ACC112 (cell line): Measurements from ENCODE around the gene FAM83E.

Experiments used
- H2AFZ ChIP-seq: fragments of 200-600 bp; sonication (generic); one replicate; pipeline ENCODE4 v1.6.0; 2017; ENCODE audit warnings: antibody characterized with exemption, low read length; ENCODE audit not compliant: unreplicated experiment
- H3K27ac ChIP-seq: fragments of 200-600 bp; sonication (generic); 2 replicates; pipeline ENCODE4 v1.5.1; 2014; ENCODE audit warnings: low read depth, mild to moderate bottlenecking, antibody characterized with exemption, low read length, moderate library complexity
- H3K27me3 ChIP-seq: fragments of 200-600 bp; sonication (generic); 2 replicates; pipeline ENCODE4 v1.6.1; 2014; ENCODE audit warnings: mild to moderate bottlenecking, antibody characterized with exemption, low read length, moderate library complexity, mixed read lengths; ENCODE audit not compliant: insufficient read depth
- H3K36me3 ChIP-seq: fragments of 200-600 bp; sonication (generic); 2 replicates; pipeline ENCODE4 v1.6.1; 2016; ENCODE audit warnings: mild to moderate bottlenecking, antibody characterized with exemption, low read length, moderate library complexity, mixed read lengths; ENCODE audit not compliant: insufficient read depth
- H3K4me1 ChIP-seq: fragments of 200-600 bp; sonication (generic); one replicate; pipeline ENCODE4 v1.6.1; 2016; ENCODE audit warnings: low read length, mixed read lengths; ENCODE audit not compliant: insufficient read depth, unreplicated experiment, control insufficient read depth
- H3K4me3 ChIP-seq: fragments of 200-600 bp; sonication (generic); 2 replicates; pipeline ENCODE4 v1.5.1; 2014; ENCODE audit warnings: mild to moderate bottlenecking, low read depth, low read length
- H3K79me2 ChIP-seq: fragments of 200-600 bp; sonication (generic); one replicate; pipeline ENCODE4 v1.6.0; 2016; ENCODE audit warnings: low read length; ENCODE audit not compliant: control insufficient read depth, unreplicated experiment, insufficient read depth

FAM83E gene

DNA sequence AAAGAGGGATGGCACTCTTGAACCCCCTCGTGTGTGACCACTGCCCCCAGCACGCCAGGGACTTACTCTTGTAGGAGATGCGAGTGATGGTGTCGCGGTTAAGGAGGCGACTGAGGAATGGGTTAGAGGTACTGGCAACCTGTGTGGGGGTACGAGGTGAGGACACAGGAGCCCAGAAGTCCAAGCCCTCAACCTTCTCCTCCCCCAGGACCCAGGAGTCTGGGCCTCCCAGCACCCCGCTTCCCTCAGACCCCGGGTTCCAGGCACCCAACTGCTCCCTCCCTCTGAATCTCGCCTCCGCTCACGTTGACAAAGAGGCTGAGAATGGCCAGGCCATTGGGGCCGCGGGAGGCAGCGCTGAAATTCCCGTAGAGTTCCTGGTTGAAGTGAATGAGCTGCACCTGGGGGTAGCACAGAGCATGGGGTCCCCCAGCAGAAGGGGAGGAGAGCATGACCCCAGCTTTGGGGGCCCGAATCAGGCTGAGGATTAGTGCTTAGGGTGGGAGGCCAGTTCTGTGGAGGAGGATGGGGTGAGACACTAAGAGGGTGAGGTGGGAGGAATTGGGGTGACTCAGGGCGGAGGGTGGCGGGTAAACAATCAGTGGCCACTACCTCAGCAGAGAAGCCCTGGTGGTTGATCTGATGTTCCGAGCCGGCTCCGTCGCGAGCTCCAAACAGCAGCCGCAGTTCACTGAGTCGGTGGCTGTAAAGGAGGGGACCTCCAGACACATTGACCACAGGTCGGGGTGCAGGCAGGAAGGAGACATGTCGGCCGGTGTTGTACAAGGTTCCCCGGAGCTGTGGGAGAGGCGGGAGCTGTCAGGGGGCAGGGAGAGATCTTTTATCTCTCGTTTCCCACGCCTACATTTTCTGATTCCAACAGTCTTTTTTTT lies 24.9 kb upstream of the FAM83E start:
- Histone ChIP-seq H2AFZ (no peak overlapping the region), H3K27ac (no peak overlapping the region), H3K27me3 (no peaks in the 10 kb centered on the region; the same call in 1 of the 2 replicates), H3K4me3 (no peak overlapping the region), H3K79me2 (no peaks in the 10 kb centered on the region), H3K36me3 (no peaks in the 10 kb centered on the region), H3K4me1 (peaks cover 4% of the 10 kb centered on the region)

- Histone ChIP-seq H3K4me1 (peaks cover 11% of the 10 kb centered on the region), H3K79me2 (no peaks in the 10 kb centered on the region), H2AFZ (no peak overlapping the region), H3K4me3 (peak overlapping the region; percentile 66), H3K27me3 (no peaks in the 10 kb centered on the region; the same call in 1 of the 2 replicates), H3K27ac (no peak overlapping the region), H3K36me3 (no peaks in the 10 kb centered on the region)
These were observed 24.0 kb upstream of the FAM83E start for GRCh38 chr19:48638831-48639381.

DNA sequence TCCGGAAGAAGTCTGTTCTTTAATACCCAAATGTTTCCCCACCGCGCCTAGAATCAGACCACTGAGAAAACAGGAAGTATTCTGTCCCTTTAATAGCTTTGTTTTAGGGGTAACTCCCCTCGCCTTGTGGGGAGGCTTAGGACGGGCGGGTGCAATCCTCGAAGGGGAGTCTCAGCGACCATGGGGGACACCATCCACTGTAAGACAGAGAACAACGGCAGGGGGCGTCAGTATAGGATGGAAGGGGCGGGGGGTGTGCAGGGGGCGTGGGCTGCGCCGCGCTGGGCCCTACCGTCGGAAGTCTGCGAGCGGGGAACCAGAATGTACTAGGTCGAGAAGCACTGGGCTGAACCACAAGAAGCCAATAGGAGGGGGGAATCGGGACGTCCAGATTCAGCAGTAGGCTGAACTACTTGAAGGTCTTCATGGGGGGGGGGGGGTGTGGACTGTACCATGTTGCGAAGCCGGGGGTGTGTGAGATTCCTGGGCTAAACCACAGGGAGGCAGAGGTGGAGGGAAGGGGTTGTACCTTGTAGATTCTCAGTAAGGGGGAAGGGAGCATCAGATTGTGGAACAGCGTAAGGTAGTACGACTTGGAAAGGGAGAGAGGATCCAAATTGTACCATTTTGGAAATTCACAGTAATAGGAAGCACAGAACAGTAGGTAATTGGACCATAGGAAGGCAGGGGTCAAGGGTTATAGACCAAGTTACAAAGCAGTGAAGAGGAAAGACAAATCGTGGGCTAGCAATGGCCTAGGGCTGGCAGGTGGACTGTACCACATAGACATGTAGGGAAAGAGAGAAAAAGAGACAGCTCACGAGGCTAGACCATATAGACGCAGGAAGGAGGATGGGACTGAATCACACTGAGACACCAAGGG lies 23.3 kb upstream of the FAM83E start:
- Histone ChIP-seq H3K4me1 (peaks cover 18% of the 10 kb centered on the region), H2AFZ (peak overlapping the region; percentile 84), H3K79me2 (no peaks in the 10 kb centered on the region), H3K27ac (peak overlapping the region; percentile 73), H3K36me3 (no peaks in the 10 kb centered on the region), H3K4me3 (peak overlapping the region; percentile 81), H3K27me3 (no peaks in the 10 kb centered on the region; the same call in 1 of the 2 replicates)

DNA sequence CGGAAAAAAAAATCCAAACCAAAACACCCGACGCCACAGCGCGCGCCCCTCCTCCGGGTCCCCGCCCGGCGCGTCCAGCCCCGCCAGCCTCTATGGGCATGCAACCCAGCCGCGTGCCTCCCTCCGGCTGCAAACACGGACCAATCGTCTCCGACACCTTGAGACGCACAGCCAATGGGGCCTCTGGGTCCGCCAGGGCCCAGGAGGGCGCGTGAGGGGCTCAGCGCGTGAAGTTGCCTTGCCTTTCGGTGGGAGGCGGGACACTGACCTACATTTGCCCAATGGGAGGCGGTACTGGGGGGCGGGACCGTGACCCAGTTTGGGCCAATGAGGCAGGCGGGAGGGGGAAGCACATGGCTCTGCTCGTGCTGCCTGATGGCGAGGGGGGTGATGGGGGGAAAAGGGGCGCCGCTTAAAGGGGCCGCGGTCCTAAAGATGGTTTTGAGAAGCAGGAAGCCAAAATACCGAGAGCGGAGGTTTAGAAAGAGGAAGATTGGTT lies 22.6 kb upstream of the FAM83E start:
- Histone ChIP-seq H2AFZ (peak overlapping the region; percentile 84), H3K27ac (peak overlapping the region; percentile 73), H3K79me2 (no peaks in the 10 kb centered on the region), H3K27me3 (no peaks in the 10 kb centered on the region; the same call in 1 of the 2 replicates), H3K36me3 (no peaks in the 10 kb centered on the region), H3K4me3 (peak overlapping the region; percentile 81), H3K4me1 (peaks cover 23% of the 10 kb centered on the region)

GRCh38 chr19:48636859-48637448 lies 22.1 kb upstream of the FAM83E start, which contains the start of gene DBP:
TSS of gene DBP (minus strand) at chr19:48637379. CDS start at chr19:48636994, 385 bp downstream.
- Histone ChIP-seq H3K4me1 (peaks cover 25% of the 10 kb centered on the region), H3K36me3 (no peaks in the 10 kb centered on the region), H3K27ac (peak within 1 kb of the TSS; percentile 73), H2AFZ (peak within 1 kb of the TSS; percentile 84), H3K27me3 (no peaks in the 10 kb centered on the region; the same call in 1 of the 2 replicates), H3K79me2 (no peaks in the 10 kb centered on the region), H3K4me3 (peak within 1 kb of the TSS; percentile 81)

DNA sequence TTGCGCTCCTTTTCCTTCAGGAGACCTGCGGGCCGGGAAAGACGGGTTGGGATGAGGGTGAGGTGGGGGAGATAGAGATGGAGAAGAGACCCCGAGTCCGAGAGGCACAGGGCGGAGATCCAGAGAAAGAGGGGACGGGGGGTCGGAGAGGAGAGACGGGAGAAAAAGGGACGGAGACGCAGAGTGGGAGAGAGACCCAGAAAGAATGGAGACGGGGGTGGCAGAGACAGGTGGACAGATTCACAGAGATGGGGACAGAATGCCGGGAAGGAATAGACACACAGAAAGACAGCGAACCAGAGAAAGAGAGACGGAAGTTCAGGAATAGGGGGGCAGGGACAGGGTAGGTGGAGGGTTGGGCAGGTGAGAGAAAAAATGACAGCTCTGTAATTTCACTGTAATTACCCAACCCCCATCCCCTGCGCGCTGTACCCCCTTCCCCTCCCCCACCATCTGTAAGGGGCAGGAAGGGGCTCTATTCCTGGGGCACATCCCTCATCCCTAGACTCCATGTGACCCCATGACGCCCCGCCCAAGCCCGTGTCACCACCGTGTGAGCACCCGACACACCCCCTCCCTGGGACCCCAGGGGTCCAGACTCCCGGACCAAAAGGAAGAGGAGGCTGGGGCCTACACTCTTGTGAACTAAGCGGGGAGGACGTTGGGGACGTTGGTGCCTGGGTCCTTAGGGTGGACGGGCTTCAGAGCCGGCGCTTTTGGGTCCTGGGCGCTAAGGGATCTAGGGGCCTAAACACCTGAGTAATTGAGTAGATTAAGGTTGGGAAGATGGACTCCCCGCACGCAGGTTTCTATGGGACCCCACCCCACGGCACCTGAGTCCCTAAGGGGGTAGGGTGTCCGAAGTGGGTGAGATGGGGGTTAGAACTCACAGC lies 21.3 kb upstream of the FAM83E start:
- no peak overlapping the region for H3K27ac ChIP-seq

GRCh38 chr19:48635263-48635965 lies 20.5 kb upstream of the FAM83E start:
- Histone ChIP-seq H3K27me3 (no peaks in the 10 kb centered on the region; the same call in 1 of the 2 replicates), H2AFZ (peak overlapping the region; percentile 14), H3K27ac (peak overlapping the region; percentile 65), H3K4me1 (peaks cover 25% of the 10 kb centered on the region), H3K79me2 (no peaks in the 10 kb centered on the region), H3K4me3 (peak overlapping the region; percentile 76), H3K36me3 (no peaks in the 10 kb centered on the region)

More for the DNA sequence above, 21.3 kb upstream of the FAM83E start:
- Histone ChIP-seq H3K36me3 (no peaks in the 10 kb centered on the region), H3K79me2 (no peaks in the 10 kb centered on the region), H3K4me1 (peaks cover 25% of the 10 kb centered on the region), H2AFZ (no peak overlapping the region), H3K4me3 (peak overlapping the region; percentile 81), H3K27me3 (no peaks in the 10 kb centered on the region; the same call in 1 of the 2 replicates)

- H3K4me1 ChIP-seq, result peaks cover 25% of the 10 kb centered on the region
- no peaks in the 10 kb centered on the region; the same call in 1 of the 2 replicates for H3K27me3 ChIP-seq
- H3K79me2 ChIP-seq, result no peaks in the 10 kb centered on the region
- H3K27ac ChIP-seq, result peak overlapping the region; percentile 71
- H3K4me3 ChIP-seq, result peak overlapping the region; percentile 76
- H2AFZ ChIP-seq, result peak overlapping the region; percentile 85
- H3K36me3 ChIP-seq, result no peaks in the 10 kb centered on the region
These were observed 19.8 kb upstream of the FAM83E start for GRCh38 chr19:48634424-48635262.
